DOHH2 (cell line): ENCODE measurements around the gene RBP4.

Experiments
- H3F3A ChIP-seq: fragments of 200-600 bp; sonication (generic), shearing (Covaris generic); 2 replicates; pipeline ENCODE4 v1.6.0; 2016; ENCODE audit warnings: antibody characterized with exemption, mild to moderate bottlenecking; ENCODE audit not compliant: control insufficient read depth, insufficient read depth
- H3K27ac ChIP-seq: fragments of 200-600 bp; sonication (generic); 2 replicates; pipeline ENCODE4 v1.5.1; 2014; ENCODE audit warnings: low read depth, mild to moderate bottlenecking, low read length, moderate library complexity
- H3K27me3 ChIP-seq: fragments of 200-600 bp; sonication (generic); 2 replicates; pipeline ENCODE4 v1.6.1; 2014; ENCODE audit warnings: mild to moderate bottlenecking, low read length, mixed read lengths; ENCODE audit not compliant: control insufficient read depth
- H3K36me3 ChIP-seq: fragments of 200-600 bp; sonication (generic); 2 replicates; pipeline ENCODE4 v1.6.1; 2014; ENCODE audit warnings: mild to moderate bottlenecking, low read length, moderate library complexity, mixed read lengths; ENCODE audit not compliant: control insufficient read depth
- H3K4me1 ChIP-seq: fragments of 200-600 bp; sonication (generic); 2 replicates; pipeline ENCODE4 v1.6.1; 2014; ENCODE audit warnings: mild to moderate bottlenecking, low read length, mixed read lengths; ENCODE audit not compliant: control insufficient read depth
- H3K4me2 ChIP-seq: fragments of 200-600 bp; sonication (generic); 2 replicates; pipeline ENCODE4 v1.6.0; 2014; ENCODE audit warnings: mild to moderate bottlenecking, low read length, moderate library complexity
- H3K4me3 ChIP-seq: fragments of 200-600 bp; sonication (generic); 2 replicates; pipeline ENCODE4 v1.5.1; 2014; ENCODE audit warnings: mild to moderate bottlenecking, low read length, mixed read lengths
- H3K79me2 ChIP-seq: fragments of 200-600 bp; sonication (generic); 2 replicates; pipeline ENCODE4 v1.6.1; 2014; ENCODE audit warnings: mild to moderate bottlenecking, low read length, mixed read lengths; ENCODE audit not compliant: control insufficient read depth
- H3K9me2 ChIP-seq: fragments of 200-600 bp; sonication (generic); replicated peaks from 2 replicates; pipeline ENCODE4 v1.6.1; 2014; ENCODE audit warnings: mild to moderate bottlenecking, low read length, mixed read lengths; ENCODE audit not compliant: control insufficient read depth
- H3K9me3 ChIP-seq: fragments of 200-600 bp; sonication (generic); 2 replicates; pipeline ENCODE4 v1.6.1; 2014; ENCODE audit warnings: antibody characterized with exemption, low read length, mixed read lengths; ENCODE audit not compliant: control insufficient read depth, insufficient read depth
- H4K20me1 ChIP-seq: fragments of 200-600 bp; sonication (generic); 2 replicates; pipeline ENCODE4 v1.6.0; 2014; ENCODE audit warnings: low read depth, mild to moderate bottlenecking, antibody characterized with exemption, low read length, moderate library complexity; ENCODE audit not compliant: control insufficient read depth, insufficient read depth
- EZH2phosphoT487 ChIP-seq: fragments of 200-600 bp; sonication (generic); IDR thresholded peaks from 2 replicates; pipeline ENCODE4 v1.6.1; 2017; ENCODE audit warnings: borderline replicate concordance, mild to moderate bottlenecking, antibody characterized with exemption, low read length, moderate library complexity, mixed read lengths
- TF ChIP-seq, protein P1 (sequence below): fragments of 200-600 bp; sonication (generic); IDR thresholded peaks from one replicate; pipeline ENCODE4 v1.5.1; 2014; ENCODE audit warnings: antibody characterized with exemption, mild to moderate bottlenecking, low read depth, low read length; ENCODE audit not compliant: poor library complexity, severe bottlenecking

The RBP4 gene

DNA sequence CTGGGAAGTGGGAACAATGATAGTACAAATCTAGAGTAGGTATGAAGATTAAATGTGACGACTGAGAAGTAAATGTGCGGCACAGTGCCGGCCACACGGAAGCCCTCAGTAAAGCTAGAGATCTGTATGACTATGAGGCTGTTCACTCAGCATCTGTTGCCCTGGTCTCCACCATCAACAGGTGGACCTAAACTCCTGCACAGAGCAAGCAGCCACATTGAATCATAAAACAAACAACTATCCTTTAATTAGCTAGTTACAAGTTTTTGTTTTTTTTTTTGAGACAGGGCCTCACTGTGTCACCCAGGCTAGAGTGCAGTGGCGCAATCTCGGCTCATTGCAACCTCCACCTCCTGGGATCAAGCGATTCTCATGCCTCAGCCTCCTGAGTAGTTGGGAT lies 16.6 kb downstream of the RBP4 start:
- TF ChIP-seq EZH2phosphoT487, result no peak
- TF ChIP-seq, protein P1, sequence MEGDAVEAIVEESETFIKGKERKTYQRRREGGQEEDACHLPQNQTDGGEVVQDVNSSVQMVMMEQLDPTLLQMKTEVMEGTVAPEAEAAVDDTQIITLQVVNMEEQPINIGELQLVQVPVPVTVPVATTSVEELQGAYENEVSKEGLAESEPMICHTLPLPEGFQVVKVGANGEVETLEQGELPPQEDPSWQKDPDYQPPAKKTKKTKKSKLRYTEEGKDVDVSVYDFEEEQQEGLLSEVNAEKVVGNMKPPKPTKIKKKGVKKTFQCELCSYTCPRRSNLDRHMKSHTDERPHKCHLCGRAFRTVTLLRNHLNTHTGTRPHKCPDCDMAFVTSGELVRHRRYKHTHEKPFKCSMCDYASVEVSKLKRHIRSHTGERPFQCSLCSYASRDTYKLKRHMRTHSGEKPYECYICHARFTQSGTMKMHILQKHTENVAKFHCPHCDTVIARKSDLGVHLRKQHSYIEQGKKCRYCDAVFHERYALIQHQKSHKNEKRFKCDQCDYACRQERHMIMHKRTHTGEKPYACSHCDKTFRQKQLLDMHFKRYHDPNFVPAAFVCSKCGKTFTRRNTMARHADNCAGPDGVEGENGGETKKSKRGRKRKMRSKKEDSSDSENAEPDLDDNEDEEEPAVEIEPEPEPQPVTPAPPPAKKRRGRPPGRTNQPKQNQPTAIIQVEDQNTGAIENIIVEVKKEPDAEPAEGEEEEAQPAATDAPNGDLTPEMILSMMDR, result no peak

DNA sequence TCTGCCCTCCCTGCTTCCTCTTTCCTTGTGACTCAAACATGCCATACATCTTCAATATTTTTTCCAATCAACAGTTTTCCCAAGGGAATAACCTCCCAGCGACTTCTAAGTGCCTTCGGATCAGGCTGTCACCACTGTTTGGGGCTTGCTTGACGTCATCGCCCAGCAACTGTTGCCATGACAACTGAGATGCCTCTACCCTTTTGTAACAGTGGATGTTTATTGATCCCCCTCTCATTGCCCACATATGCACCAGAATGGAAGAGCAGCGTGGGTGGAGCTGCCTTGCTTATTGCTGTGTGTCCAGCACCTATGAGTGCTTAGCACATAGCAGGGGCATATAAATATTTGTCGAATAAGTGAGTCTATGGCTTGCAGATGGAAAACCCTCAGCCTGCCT lies 20.2 kb downstream of the RBP4 start:
- no peak overlapping the region for H3K4me3 ChIP-seq
- no peak overlapping the region for H3K27ac ChIP-seq
- H3F3A ChIP-seq, result no peaks in the 10 kb centered on the region
- peaks cover 6% of the 10 kb centered on the region; the same call in 1 of the 2 replicates for H3K9me3 ChIP-seq
- H3K79me2 ChIP-seq, result no peaks in the 10 kb centered on the region
- no peaks in the 10 kb centered on the region for H3K9me2 ChIP-seq
- no peaks in the 10 kb centered on the region for H3K36me3 ChIP-seq
- TF ChIP-seq, protein P1, result no peak
- TF ChIP-seq EZH2phosphoT487, result no peak
- no peak overlapping the region for H3K4me2 ChIP-seq
- no peaks in the 10 kb centered on the region for H4K20me1 ChIP-seq
- H3K4me1 ChIP-seq, result no peaks in the 10 kb centered on the region
- no peaks in the 10 kb centered on the region; the same call in 1 of the 2 replicates for H3K27me3 ChIP-seq

More for the DNA sequence above, 16.6 kb downstream of the RBP4 start:
- H3K79me2 ChIP-seq, result no peaks in the 10 kb centered on the region
- no peaks in the 10 kb centered on the region for H3K4me1 ChIP-seq
- no peak overlapping the region for H3K27ac ChIP-seq
- H3K9me2 ChIP-seq, result no peaks in the 10 kb centered on the region
- H3K36me3 ChIP-seq, result no peaks in the 10 kb centered on the region
- H3K9me3 ChIP-seq, result peaks cover 6% of the 10 kb centered on the region; the same call in 1 of the 2 replicates
- no peaks in the 10 kb centered on the region; the same call in 1 of the 2 replicates for H3K27me3 ChIP-seq
- no peak overlapping the region for H3K4me3 ChIP-seq
- no peaks in the 10 kb centered on the region for H4K20me1 ChIP-seq
- H3F3A ChIP-seq, result no peaks in the 10 kb centered on the region
- no peak overlapping the region for H3K4me2 ChIP-seq

DNA sequence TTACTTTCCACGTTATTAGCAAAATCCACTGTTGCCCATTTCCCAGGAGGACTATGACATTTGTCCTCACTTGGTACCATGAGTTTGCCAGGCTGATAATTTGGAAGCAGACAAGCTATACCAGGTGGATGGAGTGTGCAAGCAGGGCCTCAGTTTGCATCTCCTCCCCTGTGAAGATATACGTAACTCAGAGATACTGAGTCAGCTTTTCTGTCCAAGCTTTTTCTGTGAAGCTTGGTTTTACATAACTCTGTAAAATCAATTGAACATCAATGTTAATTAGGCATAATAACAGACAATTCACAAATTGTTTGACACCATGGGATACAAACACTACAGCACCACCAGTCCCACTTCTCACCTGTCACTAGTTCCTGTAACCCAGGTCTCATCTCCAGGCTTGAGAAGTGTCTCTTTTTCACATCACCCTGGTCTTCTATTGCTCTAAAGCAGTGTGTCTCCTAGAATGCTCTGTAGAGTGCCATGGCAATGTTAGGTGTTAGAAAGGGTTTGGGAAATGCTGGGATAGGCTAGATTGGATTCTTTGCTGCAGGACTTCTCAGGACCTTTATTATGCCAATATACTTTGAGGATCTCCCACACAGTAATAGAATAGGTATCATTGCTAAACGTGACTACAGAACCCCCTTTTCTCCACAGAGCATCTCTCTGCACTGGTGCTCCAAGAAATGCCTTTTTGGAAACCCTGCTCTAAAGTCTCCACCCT lies 20.9 kb downstream of the RBP4 start:
- Histone ChIP-seq H3K9me2 (no peaks in the 10 kb centered on the region), H4K20me1 (no peaks in the 10 kb centered on the region), H3K79me2 (no peaks in the 10 kb centered on the region), H3K4me3 (no peak overlapping the region), H3K9me3 (peaks cover 6% of the 10 kb centered on the region; the same call in 1 of the 2 replicates), H3F3A (no peaks in the 10 kb centered on the region), H3K27ac (no peak overlapping the region), H3K36me3 (no peaks in the 10 kb centered on the region), H3K4me1 (no peaks in the 10 kb centered on the region), H3K4me2 (no peak overlapping the region), H3K27me3 (no peaks in the 10 kb centered on the region; the same call in 1 of the 2 replicates)
- TF ChIP-seq, protein P1, result no peak
- no peak for TF ChIP-seq EZH2phosphoT487
